Body of pancreas (tissue), 4 donors: ENCODE data around the gene NDFIP2. TPM values are rescaled to one million over a fixed set of nuclear protein-coding genes. Genes with fewer than 3 reads are reported as not detected.

Source experiments
- ATAC-seq: fragments of 150-250 bp; one replicate; pipeline ENCODE4 v1.9.1; 2016
- DNase-seq, 4 donors: peaks; one replicate each; pipeline ENCODE4 v3.0.0-alpha.2; 2019
- H3K27ac ChIP-seq, 4 donors: fragments of 200-600 bp; sonication (generic); 1 replicate in 3 of 4; 2 replicates in 1 of 4; pipeline versions ENCODE4 v1.5.1 to v1.6.1; 2016 to 2019; ENCODE audit warnings: mild to moderate bottlenecking in 1 of 4, mixed read lengths in 1 of 4, moderate library complexity in 1 of 4
- H3K27me3 ChIP-seq, 2 donors: fragments of 200-600 bp; sonication (generic); one replicate each; pipeline ENCODE4 v1.6.0; 2016; ENCODE audit warnings: mild to moderate bottlenecking in 1 of 2
- H3K36me3 ChIP-seq, 2 donors: fragments of 200-600 bp; sonication (generic); replicated peaks in 1 of 2; 2 replicates each; pipeline ENCODE4 v1.5.1; 2016; ENCODE audit warnings: low read depth in 2 of 2; ENCODE audit not compliant: insufficient read depth in 1 of 2
- H3K4me1 ChIP-seq: fragments of 200-600 bp; sonication (generic); one replicate; pipeline ENCODE4 v1.6.0; 2016
- H3K4me3 ChIP-seq, 2 donors: fragments of 200-600 bp; sonication (generic); 1 replicate in 1 of 2; 2 replicates in 1 of 2; pipeline ENCODE4 v1.5.1; 2016 to 2019
- H3K9me3 ChIP-seq, 3 donors: fragments of 200-600 bp; sonication (generic); 1 replicate in 2 of 3; 2 replicates in 1 of 3; pipeline ENCODE4 v1.5.1; 2016
- POLR2A ChIP-seq, 3 donors: fragments of 450-650 bp; IDR thresholded peaks; one replicate each; pipeline ENCODE4 v1.6.1; 2016; ENCODE audit warnings: antibody characterized with exemption in 3 of 3, mild to moderate bottlenecking in 2 of 3
- WGBS, 2 donors: methylation state at CpG; one replicate each; pipeline ENCODE4 v1.1.5; 2017; 5-methylcytosine and 5-hydroxymethylcytosine counted together
- intact Hi-C: fragments of 100-400 bp; cut with DNase I; formaldehyde crosslinking; loops from one replicate; pipeline ENCODE4 v1.15.1; 2023
- total RNA-seq, 2 donors: library from RNA; depleted of rRNA; stranded (reverse); fragments of >200 nt; gene quantifications; one replicate each; pipeline ENCODE4 v1.1.0, GENCODE V29; 2016
- TF ChIP-seq, protein P1 (sequence below), 7 experiments: fragments of 450-650 bp in 4 of 7; fragments of 200-600 bp in 3 of 7; sonication (generic) in 3 of 7; IDR thresholded peaks; one replicate each; pipeline ENCODE4 v1.5.1; 2016 to 2019; ENCODE audit warnings: antibody characterized with exemption in 7 of 7

Gene NDFIP2
- total RNA-seq, 2 donors from 2014 or later = 16.8 to 18.9 TPM

DNA sequence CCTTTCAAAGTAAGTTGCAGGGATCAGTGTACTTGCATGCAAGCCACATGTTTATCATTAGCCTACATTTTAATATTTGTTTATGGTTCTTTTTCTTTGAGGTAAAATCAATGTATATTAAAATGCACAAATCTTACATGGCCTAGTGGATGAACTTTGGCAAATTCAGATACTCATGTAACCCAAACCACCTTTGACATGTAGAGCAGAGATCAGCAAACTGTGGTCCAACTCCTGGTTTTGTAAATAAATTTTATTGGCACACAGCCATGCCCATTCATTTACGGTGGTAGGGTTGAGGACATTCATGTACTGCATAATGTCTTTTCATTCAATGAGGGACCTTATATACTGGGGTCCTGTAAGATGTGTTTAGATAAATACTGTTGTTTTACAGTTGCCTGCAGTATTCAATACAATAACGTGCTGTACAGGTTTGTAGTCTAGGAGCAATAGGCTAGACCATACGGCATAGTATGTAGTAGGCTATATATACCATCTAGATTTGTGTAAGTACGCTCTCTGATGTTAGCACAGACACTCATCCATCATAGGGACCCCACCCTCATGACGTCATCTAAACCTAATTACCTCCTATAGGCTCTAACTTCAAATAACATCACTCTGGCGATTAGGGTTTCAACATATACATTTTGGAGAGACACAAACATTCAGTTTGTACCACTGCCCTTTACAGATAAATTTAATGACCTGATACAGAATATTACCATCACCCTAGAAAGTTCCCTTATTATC is 5.7 kb downstream of the NDFIP2 start:
- Histone ChIP-seq H3K9me3 (no peaks in the 10 kb centered on the region), H3K27ac (peak overlapping the region in 2 of 4 donors; percentile 16 to 85), H3K36me3 (no peaks in the 10 kb centered on the region), H3K4me1 (peaks cover 70% of the 10 kb centered on the region), H3K4me3 (no peak overlapping the region), H3K27me3 (no peaks in the 10 kb centered on the region)
- ATAC-seq (no peak), DNase-seq (no peak)
- intact Hi-C loops = no loop called here
- WGBS, 2 donors = 72 to 73% methylated on average over 6 of the region's 6 CpGs
- TF ChIP-seq, protein P1, sequence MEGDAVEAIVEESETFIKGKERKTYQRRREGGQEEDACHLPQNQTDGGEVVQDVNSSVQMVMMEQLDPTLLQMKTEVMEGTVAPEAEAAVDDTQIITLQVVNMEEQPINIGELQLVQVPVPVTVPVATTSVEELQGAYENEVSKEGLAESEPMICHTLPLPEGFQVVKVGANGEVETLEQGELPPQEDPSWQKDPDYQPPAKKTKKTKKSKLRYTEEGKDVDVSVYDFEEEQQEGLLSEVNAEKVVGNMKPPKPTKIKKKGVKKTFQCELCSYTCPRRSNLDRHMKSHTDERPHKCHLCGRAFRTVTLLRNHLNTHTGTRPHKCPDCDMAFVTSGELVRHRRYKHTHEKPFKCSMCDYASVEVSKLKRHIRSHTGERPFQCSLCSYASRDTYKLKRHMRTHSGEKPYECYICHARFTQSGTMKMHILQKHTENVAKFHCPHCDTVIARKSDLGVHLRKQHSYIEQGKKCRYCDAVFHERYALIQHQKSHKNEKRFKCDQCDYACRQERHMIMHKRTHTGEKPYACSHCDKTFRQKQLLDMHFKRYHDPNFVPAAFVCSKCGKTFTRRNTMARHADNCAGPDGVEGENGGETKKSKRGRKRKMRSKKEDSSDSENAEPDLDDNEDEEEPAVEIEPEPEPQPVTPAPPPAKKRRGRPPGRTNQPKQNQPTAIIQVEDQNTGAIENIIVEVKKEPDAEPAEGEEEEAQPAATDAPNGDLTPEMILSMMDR (IDR thresholded peaks at IDR 0.05) = no peak
- no peak for TF ChIP-seq POLR2A (IDR thresholded peaks at IDR 0.05)

DNA sequence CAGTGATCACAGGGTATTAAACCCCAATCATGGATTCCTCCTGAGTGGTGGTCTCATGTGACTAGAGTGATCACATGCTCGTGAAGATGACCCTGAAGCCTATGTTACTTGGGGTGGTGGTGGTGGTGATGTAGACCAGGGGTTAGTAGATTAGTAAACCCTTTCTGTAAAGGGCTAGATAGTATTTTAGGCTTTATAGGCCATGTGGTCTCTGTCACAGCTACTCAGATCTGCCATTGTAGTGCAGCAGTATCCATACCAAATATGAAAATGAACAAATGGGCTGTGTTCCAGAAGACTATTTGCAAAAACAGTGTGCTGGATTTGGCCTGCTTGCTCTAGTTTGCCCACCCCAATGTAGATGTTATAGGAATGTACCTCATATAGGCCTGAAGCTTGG is 9.4 kb downstream of the NDFIP2 start:
- no peak for ATAC-seq
- H3K27ac ChIP-seq = no peak overlapping the region
- TF ChIP-seq POLR2A (IDR thresholded peaks at IDR 0.05) = no peak
- TF ChIP-seq, protein P1 (IDR thresholded peaks at IDR 0.05) = no peak
- no peaks in the 10 kb centered on the region for H3K9me3 ChIP-seq
- H3K27me3 ChIP-seq = no peaks in the 10 kb centered on the region
- H3K4me3 ChIP-seq = no peak overlapping the region
- intact Hi-C loops = no loop called here
- no peaks in the 10 kb centered on the region for H3K36me3 ChIP-seq
- H3K4me1 ChIP-seq = peaks cover 52% of the 10 kb centered on the region
- no peak for DNase-seq
- 95 to 100% methylated on average over 1 of the region's 1 CpG for WGBS, 2 donors

DNA sequence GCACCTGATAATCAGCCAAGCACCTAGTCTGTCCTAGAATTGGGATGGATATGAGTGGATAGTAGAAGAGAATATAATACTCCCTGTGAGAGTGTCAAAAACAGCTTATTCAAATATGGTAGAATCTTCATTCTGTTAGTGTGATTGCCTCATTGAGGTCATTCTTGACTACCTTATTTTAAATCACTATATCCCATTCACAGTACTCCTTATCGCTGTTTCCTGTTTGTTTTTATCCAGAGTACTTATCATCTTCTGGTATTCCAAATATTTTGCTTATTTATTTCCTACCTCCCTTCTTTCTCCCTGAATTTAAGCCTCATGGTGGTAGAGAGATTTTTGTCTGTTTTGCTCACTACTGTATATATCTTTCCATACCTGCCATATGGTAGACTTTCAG is 9.9 kb downstream of the NDFIP2 start:
- ATAC-seq = peak; percentile 43
- intact Hi-C loops = no loop called here
- Histone ChIP-seq H3K27ac (peak overlapping the region in 2 of 4 donors; percentile 40 to 50), H3K4me1 (peaks cover 47% of the 10 kb centered on the region), H3K4me3 (no peak overlapping the region), H3K27me3 (no peaks in the 10 kb centered on the region), H3K9me3 (no peaks in the 10 kb centered on the region), H3K36me3 (no peaks in the 10 kb centered on the region)
- WGBS, 2 donors = 38 to 46% methylated on average over 1 of the region's 1 CpG
- no peak for DNase-seq
- TF ChIP-seq, protein P1 (IDR thresholded peaks at IDR 0.05) = no peak
- no peak for TF ChIP-seq POLR2A (IDR thresholded peaks at IDR 0.05)

DNA sequence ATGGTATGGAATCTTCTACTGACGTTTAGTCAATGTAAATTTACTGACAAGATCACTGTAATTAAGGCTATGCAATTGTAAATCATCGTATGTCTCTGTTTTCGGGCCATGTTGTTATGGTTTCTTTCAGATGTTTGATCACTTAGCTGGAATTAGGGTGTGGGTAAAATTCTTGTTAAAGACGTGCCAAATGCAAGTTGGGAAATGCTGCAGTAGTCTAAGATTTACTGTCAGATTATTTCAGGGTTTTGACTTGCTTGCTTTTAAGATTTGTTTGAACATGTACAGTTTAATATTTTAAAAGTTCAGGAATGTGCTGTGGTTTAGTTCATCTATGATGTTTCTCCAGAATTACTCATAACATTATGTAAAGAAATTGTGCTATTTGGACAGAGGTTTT is 10.8 kb downstream of the NDFIP2 start:
- 27 to 29% methylated on average over 4 of the region's 4 CpGs for WGBS, 2 donors
- intact Hi-C loops = no loop called here

More for the DNA sequence above, 10.8 kb downstream of the NDFIP2 start:
- no peak for DNase-seq
- Histone ChIP-seq H3K36me3 (no peaks in the 10 kb centered on the region), H3K4me1 (peaks cover 44% of the 10 kb centered on the region), H3K9me3 (no peaks in the 10 kb centered on the region), H3K27ac (peak overlapping the region in 3 of 4 donors; percentile 20 to 50 (median 40)), H3K27me3 (no peaks in the 10 kb centered on the region), H3K4me3 (no peak overlapping the region)
- peak; percentile 38 for ATAC-seq
- TF ChIP-seq POLR2A (IDR thresholded peaks at IDR 0.05) = no peak
- TF ChIP-seq, protein P1 (IDR thresholded peaks at IDR 0.05) = no peak
